Kidney (tissue), 22 donors: ENCODE measurements around the gene SPINT4. TPM values are rescaled to one million over a fixed set of nuclear protein-coding genes. Genes with fewer than 3 reads are reported as not detected.
"Not testable (repeated sequence)": the region's sequence is repeated elsewhere in the genome, so short reads cannot be mapped to it uniquely, and the experiment has no call there.

Experiments used
- DNase-seq, 5 donors: peaks; one replicate each; pipeline ENCODE4 v3.0.0-alpha.2; 2013 to 2020
- FAIRE-seq: peaks from 2 replicates; lab custom pipeline; 2012; peaks lifted over from hg19 to GRCh38; lab: Jason Lieb, UNC
- H3K27ac ChIP-seq, 2 donors: one replicate each; pipeline ENCODE4 v1.7.0; 2013; ENCODE audit warnings: low read depth in 2 of 2, low read length in 2 of 2, inconsistent platforms in 1 of 2
- H3K27me3 ChIP-seq: one replicate; pipeline ENCODE4 v1.7.1; 2013; ENCODE audit warnings: low read length, inconsistent platforms; ENCODE audit not compliant: control insufficient read depth, insufficient read depth
- H3K36me3 ChIP-seq, 3 donors: one replicate each; pipeline versions ENCODE4 v1.7.0 to v1.7.1; 2013; ENCODE audit warnings: low read length in 3 of 3, control low read depth in 1 of 3, inconsistent platforms in 1 of 3; ENCODE audit not compliant: insufficient read depth in 3 of 3, control insufficient read depth in 2 of 3
- H3K4me1 ChIP-seq, 3 donors: one replicate each; pipeline versions ENCODE4 v1.7.0 to v1.7.1; 2013; ENCODE audit warnings: low read length in 3 of 3, inconsistent platforms in 1 of 3, low read depth in 1 of 3; ENCODE audit not compliant: control insufficient read depth in 2 of 3, insufficient read depth in 2 of 3
- H3K4me3 ChIP-seq, 3 donors: one replicate each; pipeline versions ENCODE4 v1.7.0 to v1.8.1; 2013; ENCODE audit warnings: low read length in 3 of 3, control low read depth in 1 of 3, inconsistent platforms in 1 of 3
- H3K9ac ChIP-seq, 3 donors: one replicate each; pipeline versions ENCODE4 v1.7.0 to v1.7.1; 2013; ENCODE audit warnings: low read length in 3 of 3, control low read depth in 1 of 3, inconsistent platforms in 1 of 3
- H3K9me3 ChIP-seq, 3 donors: one replicate each; pipeline versions ENCODE4 v1.7.0 to v1.7.1; 2013; ENCODE audit warnings: low read length in 3 of 3, control low read depth in 1 of 3, inconsistent platforms in 1 of 3; ENCODE audit not compliant: control insufficient read depth in 2 of 3, insufficient read depth in 1 of 3
- CTCF ChIP-seq: IDR thresholded peaks from 3 replicates; pipeline ENCODE4 v1.5.1; 2012; ENCODE audit warnings: mild to moderate bottlenecking, moderate library complexity, borderline replicate concordance; ENCODE audit not compliant: insufficient read depth; ENCODE audit errors: extremely low read depth
- intact Hi-C: fragments of 100-400 bp; cut with DNase I; formaldehyde crosslinking; loops from one replicate; pipeline ENCODE4 v1.11.1; 2022
- long read RNA-seq, 10 donors: library from polyadenylated mRNA in 1 of 10; unstranded in 1 of 10; transcript quantifications; one replicate each; pipeline ENCODE4 v2.0.0 and lab custom pipeline, GENCODE V29; 2021 to 2026
- polyA plus RNA-seq: library from polyadenylated mRNA; stranded (reverse); fragments of 350-450 nt; fragmentation: Illumina TruSeq; extraction: RNeasy Lipid Tissue Mini Kit (QIAGEN cat#74804); gene quantifications from one replicate; pipeline ENCODE4 v1.2.3, GENCODE V29; 2014; ENCODE audit warnings: low read depth, low replicate concordance; ENCODE audit not compliant: insufficient read depth
- total RNA-seq: library from RNA; stranded (reverse); fragmentation: NEBNext Ultra II Directional; extraction: Animal tissue kit (Norgen Biotek cat#: 25700); gene quantifications from one replicate; pipeline ENCODE4 v1.2.1, GENCODE V29; 2021
- donor health status: control.
- donor health status: control.
- donor health status: control.
- donor health status: control.
- donor health status: control.
- donor health status: DM: yes; HTN: yes; CAD: no.
- donor health status: Normal renal cell carcinoma (clear cell type).

Gene SPINT4
- total RNA-seq (not detected), polyA plus RNA-seq (not detected)
- long read RNA-seq, donor 1, result 0 reads
- long read RNA-seq, donor 2, result 0 reads
- long read RNA-seq, donor 3, result 0 reads
- long read RNA-seq, donor 4, result 0 reads
- long read RNA-seq, donor 5, result 0 reads
- long read RNA-seq, donor 6, result 0 reads
- long read RNA-seq, donor 7, result 0 reads
- long read RNA-seq, donor 8, result 0 reads
- long read RNA-seq, donor 9, result 0 reads
- long read RNA-seq, donor 10, result 0 reads

- Histone ChIP-seq H3K27ac (no peak within 1 kb of the TSS), H3K27me3 (no peaks in the 10 kb centered on the region), H3K4me3 (no peak within 1 kb of the TSS), H3K36me3 (no peaks in the 10 kb centered on the region), H3K9me3 (no peaks in the 10 kb centered on the region), H3K9ac (no peak within 1 kb of the TSS), H3K4me1 (no peaks in the 10 kb centered on the region)
- intact Hi-C loops, result no loop called here
- FAIRE-seq (no peak), DNase-seq (no peak)
- no peak for TF ChIP-seq CTCF
Measured at GRCh38 chr20:45722047-45722446, at the start of gene SPINT4. Gene SPINT4, plus strand, starts transcription at chr20:45722347. Its CDS starts 21 bp downstream, at chr20:45722368.

GRCh38 chr20:45672765-45673164, 49.4 kb upstream of the SPINT4 start:
- Histone ChIP-seq H3K9ac (no peak overlapping the region), H3K27me3 (no peaks in the 10 kb centered on the region), H3K4me1 (no peaks in the 10 kb centered on the region), H3K4me3 (no peak overlapping the region), H3K36me3 (no peaks in the 10 kb centered on the region), H3K9me3 (no peaks in the 10 kb centered on the region), H3K27ac (no peak overlapping the region)
- FAIRE-seq, result no peak
- no peak for TF ChIP-seq CTCF
- DNase-seq, result no peak
- intact Hi-C loops, result no loop called here

- H3K9ac ChIP-seq, result no peak overlapping the region
- FAIRE-seq (no peak), DNase-seq (no peak)
- no peaks in the 10 kb centered on the region for H3K36me3 ChIP-seq
- intact Hi-C loops, result no loop called here
- no peak overlapping the region for H3K4me3 ChIP-seq
- H3K4me1 ChIP-seq, result no peaks in the 10 kb centered on the region
- H3K27ac ChIP-seq, result no peak overlapping the region
- TF ChIP-seq CTCF, result no peak
- H3K9me3 ChIP-seq, result peaks cover 0 to 20% (median 17%) of the 10 kb centered on the region in 3 donors
- no peaks in the 10 kb centered on the region for H3K27me3 ChIP-seq
Measured at GRCh38 chr20:45679650-45680049, 42.5 kb upstream of the SPINT4 start.

- FAIRE-seq, result no peak
- no peak overlapping the region for H3K9ac ChIP-seq
- peaks cover 0 to 3% (median 0%) of the 10 kb centered on the region in 3 donors for H3K9me3 ChIP-seq
- H3K4me1 ChIP-seq, result no peaks in the 10 kb centered on the region
- no peak overlapping the region for H3K4me3 ChIP-seq
- no peak for TF ChIP-seq CTCF
- no peaks in the 10 kb centered on the region for H3K27me3 ChIP-seq
- peak in 1 of 5 donors; percentile 2 for DNase-seq
- H3K36me3 ChIP-seq, result no peaks in the 10 kb centered on the region
- intact Hi-C loops, result no loop called here
- H3K27ac ChIP-seq, result no peak overlapping the region
Measured at GRCh38 chr20:45685896-45686295, 36.3 kb upstream of the SPINT4 start.

- intact Hi-C loops, FAIRE-seq, H3K36me3 ChIP-seq, H3K9me3 ChIP-seq, H3K9ac ChIP-seq, DNase-seq, H3K4me3 ChIP-seq, H3K4me1 ChIP-seq, H3K27ac ChIP-seq, H3K27me3 ChIP-seq: not testable (repeated sequence)
Measured at GRCh38 chr20:45693346-45693745, 28.8 kb upstream of the SPINT4 start.
